NCI-H2227 treated with DMSO at 0.1 percent for 48 hours (cell line): Measurements from ENCODE around the gene CHP2.
A peak's percentile ranks its signal among the peaks of the same experiment; 100 is the strongest.
"Not testable (repeated sequence)": the region's sequence is repeated elsewhere in the genome, so short reads cannot be mapped to it uniquely, and the experiment has no call there.

Experiments
- DNase-seq: peaks from one replicate; lab custom pipeline; 2025; lab: John Stamatoyannopoulos, UW

CHP2 gene

DNA sequence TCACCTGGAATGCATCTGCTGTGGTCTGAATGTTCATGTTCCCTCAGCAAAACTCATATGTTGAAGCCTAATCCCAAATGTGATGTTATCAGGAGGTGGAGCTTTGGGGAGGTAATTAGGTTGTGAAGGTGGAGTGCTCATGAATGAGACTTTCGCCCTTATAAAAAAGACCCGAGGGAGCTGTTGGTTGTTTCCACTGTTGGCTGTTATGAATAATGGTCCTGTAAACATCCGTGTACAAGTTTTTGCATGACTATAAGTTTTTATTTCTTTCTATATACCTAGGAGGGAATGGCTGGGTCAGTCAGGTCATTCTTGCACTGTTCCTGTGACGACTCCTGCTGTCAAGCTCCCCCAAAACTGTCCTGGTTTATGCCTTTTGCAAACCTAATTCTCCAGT is 9.6 kb upstream of the CHP2 start:
- no peak for DNase-seq

DNA sequence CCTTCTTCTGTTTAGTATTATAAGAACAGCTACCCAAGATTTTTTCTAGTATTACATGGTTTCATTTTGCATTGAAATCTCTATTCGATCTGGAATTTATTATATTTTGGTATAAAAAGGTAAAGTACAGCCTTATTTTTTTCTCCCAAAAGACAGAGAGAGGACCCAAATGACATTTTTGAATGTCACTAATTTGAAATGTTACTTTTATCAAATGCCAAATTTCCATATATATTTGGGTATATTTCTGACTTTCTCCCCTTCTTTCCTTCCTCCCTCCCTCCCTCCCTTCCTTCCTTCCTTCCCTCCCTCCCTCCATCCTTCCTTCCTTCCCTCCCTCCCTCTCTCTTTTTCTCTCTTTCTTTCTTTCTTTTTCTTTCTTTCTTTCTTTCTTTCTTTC is 6.2 kb upstream of the CHP2 start:
- DNase-seq: no peak

DNA sequence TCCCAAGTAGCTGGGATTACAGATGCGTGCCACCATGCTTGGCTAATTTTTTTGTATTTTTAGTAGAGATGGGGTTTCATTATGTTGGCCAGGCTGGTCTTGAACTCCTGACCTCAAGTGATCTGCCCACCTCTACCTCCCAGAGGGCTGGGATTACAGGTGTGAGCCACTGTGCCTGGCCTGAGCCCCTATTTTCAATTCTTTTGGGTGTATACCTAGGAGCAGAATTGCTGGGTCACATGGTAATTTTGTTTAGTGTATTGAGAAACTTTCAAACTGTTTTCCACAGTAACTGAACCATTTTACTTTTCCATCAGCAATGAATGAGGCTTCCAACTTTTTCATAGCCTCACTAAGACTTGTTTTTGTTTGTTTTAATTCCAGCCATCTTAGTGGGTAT is 3.8 kb upstream of the CHP2 start:
- DNase-seq: not testable (repeated sequence)

DNA sequence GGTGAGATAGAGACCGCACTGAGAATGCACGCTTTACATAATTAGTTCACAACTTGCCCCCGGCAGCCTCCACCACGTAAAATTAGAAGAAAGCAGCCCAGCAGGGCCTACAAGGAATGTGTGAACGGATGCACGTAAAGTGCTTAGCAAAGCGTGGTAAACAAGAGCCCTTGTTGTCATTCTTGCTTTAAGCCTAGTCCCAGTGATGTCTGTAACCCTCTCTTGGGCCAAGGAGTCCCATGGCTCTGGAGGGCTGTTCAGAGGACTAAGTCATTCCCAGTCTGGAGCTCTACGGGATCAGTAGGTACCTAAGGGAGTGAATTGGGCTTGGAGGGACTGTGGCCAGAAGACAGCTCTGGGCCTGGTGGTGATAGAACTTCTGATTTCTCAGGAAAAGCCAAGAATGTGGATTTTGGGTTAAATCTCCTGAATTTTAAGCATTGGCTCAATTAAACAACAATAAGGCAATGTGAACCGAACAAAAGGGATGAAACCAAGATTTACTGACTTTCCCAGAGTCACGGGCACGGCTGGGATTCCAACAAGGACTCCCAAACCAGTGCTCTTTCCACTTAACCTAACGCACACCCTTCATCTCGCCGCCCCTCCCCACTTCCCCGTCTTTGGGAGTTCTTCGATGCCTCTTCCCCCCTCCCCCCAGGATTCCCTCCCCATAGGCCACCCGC is 775 bp upstream of the CHP2 start:
- DNase-seq: no peak

DNA sequence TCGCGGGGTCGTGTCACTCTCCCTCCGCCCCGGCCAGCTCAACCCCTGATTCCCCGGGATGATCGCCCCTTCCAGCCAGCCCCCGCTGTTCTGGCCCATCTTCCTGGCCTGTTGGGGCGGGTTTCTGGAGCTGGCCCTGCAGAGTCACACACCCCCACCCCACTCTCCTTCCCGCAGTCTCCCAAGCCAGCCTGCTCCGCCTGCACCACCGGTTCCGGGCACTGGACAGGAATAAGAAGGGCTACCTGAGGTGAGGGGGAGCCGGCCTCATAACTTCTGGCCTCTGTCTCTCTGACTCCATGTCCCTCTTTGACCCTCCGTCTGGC is 621 bp downstream of the CHP2 start:
- DNase-seq: no peak

DNA sequence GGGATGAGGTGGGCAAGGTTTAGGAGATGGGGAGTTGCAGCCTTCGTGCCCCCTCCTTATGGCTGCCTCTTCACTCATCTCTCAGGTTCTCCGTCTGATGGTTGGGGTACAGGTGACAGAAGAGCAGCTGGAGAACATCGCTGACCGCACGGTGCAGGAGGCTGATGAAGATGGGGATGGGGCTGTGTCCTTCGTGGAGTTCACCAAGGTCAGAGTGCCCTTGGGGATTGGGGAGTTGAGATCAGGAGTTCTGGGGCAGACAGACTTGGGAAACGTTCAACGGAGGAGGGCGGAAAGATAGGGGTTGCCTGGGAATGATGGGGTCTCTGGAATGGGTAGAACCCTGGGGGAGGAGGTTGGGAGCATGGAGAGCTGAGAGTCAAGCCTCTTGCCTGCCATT is 2.3 kb downstream of the CHP2 start:
- no peak for DNase-seq

DNA sequence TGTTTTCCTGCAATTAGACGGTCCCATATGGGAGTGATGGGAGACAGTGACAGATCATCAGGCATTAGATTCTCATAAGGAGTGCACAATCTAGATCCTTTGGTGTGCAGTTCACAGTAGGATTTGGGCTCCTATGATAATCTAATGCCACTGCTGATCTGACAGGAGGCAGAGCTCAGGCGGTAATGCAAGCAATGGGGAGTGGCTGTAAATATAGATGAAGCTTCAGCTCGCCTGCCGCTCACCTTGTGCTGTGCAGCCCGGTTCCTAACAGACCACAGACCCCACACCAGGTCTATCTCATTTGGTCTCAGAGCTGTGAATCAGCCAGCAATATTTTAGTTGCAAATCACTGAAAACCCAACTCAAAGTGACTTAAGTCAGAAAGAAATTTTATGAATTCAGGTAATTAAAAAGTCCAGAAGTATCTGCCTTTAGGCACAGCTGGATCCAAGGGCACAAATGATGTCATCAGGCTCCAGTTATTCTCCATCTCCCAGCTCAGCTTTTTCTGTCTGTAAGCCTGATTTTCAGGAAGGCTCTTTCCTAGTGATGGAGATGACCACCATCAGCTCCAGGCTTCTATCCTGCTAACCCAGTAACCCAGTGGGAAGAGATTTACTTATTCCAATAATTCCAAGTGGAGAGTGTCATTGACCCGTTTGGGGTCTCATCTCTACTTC is 3.3 kb downstream of the CHP2 start:
- DNase-seq: no peak

DNA sequence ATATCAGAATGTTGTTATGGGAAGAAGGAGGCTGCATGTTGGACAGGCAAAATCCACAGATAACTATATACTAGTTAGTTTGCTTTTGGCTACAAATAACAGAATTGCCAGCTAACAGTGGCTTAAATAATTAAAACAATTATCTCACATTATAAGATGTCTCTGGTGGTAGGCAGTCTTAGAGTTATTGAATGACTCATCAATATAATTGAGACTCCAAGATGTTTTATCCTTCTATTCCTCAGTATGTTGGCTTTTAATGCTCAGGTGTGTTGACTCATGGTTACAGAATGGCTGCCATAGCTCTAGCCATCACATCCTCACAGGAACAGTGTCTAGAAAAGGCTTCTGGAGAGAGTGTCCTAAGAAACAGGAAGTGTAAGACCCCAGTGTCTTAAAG is 11.1 kb downstream of the CHP2 start:
- no peak for DNase-seq

DNA sequence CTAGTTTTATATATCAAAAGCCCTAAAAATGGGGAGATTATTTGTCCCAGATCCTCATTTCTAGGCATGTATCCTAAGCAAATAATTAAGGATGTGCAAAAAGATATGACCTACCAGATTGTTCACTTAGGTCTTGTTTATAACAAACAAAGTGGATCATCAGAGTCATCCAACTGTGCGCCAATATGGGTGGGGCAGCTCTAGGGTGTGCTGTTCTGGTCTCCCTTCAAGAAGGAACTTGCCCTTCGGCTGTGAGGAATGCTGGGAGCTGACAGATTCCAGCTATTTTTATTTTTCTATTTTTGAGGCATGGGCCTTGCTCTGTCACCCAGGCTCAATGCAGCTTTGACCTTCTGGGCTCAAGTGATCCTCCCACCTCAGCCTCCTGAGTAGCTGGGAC is 13.8 kb downstream of the CHP2 start:
- no peak for DNase-seq

DNA sequence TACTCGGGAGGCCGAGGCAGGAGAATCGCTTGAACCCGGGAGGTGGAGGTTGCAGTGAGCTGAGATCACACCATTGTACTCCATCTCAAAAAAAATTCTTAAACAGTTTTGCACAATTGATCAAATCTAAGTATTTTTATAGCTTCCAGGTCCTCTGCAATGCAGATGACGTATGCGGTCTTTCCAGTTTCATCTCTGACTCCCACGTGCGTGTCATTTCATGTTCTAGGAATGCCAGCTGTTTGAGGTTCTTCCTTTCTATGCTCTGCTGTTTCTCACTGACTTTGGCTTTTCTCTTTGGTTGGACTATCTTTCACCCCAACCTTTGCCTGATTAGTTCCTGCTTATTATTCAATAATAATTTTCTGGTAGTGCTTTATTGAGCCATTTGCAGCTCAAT is 16.2 kb downstream of the CHP2 start:
- no peak for DNase-seq

DNA sequence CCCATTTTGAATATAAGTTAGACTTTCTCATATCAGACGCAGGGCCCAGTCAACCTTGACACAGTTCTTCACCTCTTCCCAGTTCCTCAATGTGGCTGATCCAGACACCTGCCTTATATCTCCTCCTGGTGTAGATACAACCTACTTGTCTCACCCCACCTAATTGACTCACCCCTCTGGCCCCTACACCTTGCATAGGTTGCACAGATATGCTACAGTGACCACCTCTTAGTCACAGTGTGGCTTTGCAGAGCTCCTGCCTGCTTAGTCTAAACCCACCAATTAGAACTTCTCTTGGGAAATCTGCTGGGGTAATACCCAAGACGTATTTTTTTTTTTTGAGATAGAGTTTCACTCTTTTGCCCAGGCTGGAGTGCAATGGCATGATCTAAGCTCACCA is 16.8 kb downstream of the CHP2 start:
- DNase-seq: no peak

DNA sequence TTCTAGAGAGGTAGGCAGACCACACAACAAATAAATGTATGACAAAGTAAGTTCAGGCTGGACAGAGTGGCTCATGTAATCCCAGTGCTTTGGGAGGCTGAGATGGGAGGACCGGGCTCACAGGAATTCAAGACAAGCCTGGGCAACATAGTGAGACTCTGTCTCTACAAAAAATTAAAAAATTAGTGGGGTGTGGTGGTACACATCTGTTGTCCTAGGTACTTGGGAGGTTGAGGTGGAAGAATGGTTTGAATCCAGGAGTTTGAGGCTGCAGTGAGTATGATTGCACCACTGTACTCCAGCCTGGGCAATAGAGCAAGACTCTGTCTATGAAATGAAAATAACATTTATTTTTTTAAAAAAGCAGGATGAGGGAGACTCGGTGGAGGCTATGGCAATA is 18.5 kb downstream of the CHP2 start:
- DNase-seq: no peak

DNA sequence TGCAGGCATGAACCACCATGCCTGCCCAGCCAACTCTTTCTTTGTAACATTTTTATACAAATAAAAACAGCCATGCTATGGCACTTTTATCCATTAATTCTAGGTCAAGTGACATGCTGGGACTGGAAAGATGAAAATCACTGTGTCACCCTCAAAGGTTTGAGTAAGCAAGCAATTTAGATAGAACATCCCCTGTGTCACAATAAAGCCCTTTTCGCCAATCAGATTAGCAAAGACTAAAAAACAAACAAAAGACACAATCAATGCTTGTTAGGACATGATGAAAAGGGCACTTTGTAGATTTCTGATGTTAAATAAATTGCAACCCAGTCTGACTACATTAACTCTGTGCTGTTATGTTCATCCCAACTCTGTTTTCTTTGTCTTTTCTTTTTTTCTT is 26.4 kb downstream of the CHP2 start:
- no peak for DNase-seq

DNA sequence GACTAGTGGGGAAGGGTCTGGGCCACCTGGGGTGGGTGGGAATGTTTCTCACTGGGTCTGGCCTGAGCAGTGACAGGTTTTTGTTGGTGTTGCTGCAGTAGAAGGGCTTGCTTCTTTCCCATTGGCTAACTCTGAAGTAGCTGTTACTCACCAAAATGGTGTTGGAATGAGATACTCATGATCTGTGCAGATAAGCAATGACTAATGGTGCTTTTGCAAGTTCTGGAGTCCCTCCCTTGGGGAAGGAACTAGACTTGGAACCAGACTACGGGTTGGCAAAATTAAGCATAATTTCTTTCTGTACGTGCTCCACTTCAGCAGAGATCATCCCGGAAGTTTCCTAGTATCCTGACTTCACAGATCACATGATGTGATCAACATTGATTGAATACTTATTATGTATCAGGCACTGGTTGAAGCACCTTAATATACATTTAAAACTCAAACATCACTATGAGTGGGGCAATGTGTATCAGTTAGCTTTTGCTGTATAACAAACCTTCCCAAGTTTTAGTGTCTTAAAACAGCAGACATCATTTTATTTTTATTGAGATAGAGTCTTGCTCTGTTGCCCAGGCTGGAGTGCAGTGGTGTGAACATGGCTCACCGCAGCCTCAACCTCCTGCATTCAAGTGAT is 30.1 kb downstream of the CHP2 start:
- no peak for DNase-seq

DNA sequence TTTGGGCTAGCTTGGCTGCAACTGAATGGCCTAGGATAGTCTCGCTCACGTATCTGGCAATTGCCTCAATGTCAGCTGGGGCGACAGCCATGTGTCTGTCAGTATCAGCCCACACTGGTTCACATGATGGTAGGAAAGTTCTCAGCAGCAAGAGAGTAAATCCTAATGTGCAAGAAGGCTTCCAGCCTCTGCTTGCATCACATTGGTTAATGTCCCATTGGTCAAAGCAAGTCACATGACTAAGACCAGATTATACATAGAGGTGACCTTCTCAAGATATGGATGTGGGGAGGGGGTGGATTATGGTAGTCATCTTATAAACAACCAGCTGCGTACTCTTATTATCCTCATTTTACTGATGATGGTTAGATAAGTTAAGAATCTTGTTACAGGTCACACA is 31.0 kb downstream of the CHP2 start:
- DNase-seq: no peak

DNA sequence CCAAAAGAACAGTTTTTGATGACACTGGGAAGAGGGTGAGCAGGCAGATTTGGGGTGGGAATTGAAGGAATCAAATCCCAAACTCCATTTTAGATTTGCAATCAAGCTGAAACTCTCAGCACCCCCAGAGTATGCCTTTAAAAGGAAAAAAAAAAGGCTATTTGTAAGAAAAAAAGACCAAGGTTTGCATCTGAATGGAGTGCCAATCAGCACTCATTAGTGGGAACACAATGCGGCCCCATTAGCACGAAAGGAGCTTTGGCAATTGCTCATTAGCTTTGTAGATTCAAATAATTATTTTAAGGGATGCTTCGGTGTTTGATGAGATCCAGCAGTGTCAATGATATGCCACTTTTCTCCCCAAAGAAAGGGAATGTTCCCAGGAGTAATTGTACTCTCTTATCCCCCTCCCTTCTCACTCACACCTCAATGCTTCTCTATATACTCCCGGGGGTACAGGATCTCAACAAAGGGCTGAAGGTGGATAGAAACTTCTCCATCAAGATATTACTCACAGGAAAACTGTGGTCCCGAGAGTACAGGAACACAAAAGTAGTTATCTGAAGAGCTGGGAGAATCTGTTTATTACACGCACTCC is 32.2 kb downstream of the CHP2 start:
- DNase-seq: no peak

DNA sequence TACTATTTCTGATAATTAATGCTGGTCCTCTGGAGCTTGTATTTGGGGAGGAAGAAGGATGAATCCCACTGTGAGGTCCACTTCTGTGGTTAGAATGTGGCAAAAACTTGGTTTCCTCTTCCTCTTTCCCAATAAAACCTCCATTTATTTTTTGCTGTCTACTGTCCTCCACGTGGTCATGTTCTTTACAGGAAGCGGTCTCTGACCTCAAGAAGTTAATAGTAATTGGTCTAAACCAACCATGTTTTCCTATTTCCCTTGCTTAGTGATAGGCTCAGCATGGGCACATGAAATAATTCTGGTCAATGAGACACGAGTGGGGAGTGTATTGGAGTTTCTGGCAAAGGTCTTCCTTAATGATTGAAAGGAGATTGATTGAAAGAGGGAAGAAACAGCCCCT is 33.9 kb downstream of the CHP2 start:
- DNase-seq: no peak

DNA sequence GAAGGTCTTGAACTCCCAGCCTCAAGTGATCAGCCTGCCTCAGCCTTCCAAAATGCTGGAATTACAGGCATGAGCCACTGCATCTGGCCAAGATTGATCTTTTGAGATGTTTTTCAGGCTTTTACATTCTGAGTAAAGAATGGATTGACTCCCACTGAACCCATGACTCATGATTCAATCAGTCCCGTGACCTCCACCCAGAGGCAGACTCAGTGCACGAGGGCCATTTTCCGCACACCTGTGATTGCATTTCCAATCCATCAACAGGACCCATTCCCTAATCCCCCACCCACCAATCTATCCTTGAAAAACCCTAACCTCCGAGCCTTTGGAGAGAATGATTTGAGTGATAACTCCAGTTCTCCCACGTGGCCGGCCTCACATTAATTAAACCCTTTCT is 40.6 kb downstream of the CHP2 start:
- no peak for DNase-seq

DNA sequence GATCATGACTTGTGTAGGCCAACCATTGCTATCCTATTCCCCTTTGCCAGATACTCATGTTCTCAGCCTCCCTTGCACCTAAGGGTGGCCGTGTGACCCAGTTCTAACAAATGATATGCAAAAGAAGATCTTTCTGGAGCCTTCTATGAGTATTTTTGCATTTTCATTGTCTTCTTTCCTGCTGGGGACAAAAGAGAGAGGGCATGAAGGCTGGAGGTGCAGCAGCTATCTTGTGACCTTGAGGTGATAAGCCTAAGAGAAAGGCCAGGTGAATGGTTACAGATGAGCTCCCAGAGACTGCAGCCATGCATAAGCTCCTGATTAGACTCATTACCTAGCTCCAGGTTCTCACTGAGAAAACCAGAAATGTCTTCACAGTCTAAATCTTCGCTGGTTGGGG is 42.1 kb downstream of the CHP2 start:
- no peak for DNase-seq

DNA sequence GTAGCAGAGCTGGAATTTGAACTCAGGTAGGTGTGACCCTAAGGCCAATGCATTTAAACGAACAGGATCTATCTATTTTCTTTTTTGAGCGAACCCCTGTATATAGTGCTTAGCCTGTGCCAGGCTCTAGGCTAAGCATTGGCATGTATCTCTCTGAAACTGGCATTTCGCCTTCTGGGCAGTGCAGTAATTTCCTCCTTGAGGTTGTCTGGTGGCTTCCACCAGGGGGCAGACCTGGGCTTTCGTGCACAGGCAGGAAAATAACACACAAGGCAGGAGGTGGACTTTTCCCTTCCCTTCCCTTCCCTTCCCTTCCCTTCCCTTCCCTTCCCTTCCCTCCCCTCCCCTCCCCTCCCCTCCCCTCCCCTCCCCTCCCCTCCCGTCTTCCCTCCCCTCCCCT is 46.6 kb downstream of the CHP2 start:
- DNase-seq: peak; percentile 68

DNA sequence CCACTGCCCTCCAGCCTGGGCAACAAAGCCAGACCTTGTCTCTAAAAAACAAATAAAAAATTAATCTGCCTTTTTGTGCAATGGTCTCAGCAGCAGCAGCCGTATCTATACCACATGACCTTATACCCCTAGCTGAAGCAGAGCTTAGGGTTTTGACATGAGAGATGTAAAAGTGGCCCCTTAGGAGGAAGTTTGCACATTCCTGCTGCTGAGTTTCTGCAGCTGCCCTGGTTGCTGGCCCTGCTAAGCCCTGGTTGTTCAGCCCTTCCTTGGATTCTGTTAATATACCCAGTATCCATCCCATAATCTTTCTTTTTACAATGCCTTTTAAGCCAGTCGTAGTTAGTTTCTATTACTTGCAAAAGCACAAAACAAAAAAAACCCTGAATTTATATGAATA is 48.0 kb downstream of the CHP2 start:
- DNase-seq: no peak

DNA sequence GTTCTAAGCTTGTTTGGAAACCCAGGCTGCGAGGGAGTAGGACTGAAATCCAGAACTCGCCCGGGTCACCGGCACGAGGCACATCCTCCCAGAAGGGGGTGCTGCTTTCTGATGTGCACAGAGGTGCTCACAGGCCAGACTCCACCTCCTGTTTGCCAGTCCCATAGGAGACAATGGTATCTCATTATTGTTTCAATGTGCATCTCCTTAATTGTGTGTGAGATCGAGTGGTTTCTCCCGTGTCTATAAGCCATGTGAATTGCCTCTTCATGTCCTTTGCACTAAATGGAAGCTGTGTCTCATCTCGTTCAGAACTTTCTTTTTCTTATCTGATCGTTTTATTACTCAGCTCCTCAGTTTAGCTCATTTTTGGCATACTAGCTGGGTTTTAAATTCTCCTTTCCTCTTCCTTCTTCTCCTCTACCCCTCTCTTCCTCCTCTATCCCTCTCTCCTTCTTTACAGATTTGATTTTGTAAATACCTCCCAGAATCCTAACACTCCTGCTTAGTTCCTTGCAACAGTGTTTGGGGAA is 48.8 kb downstream of the CHP2 start:
- DNase-seq: peak; percentile 42

DNA sequence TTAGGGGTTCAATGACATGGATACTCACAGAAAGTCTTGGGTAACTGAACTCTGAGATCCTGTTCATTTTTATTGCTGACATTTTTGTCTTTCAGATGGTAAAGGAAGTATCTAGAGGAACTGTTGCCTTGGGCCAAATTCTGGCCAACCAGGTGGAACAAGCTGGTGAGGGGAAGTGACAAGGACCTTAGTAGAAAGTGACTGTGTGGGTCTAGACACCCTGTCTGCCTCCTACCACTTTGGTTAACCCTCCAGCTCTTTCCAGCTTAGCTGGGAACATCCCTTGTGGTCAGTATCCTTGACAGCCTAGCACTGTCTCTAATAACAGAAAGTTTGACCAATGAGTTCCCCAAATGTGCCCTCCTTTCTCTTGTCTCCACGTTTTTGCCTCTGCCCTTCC is 52.2 kb downstream of the CHP2 start:
- DNase-seq: no peak
